Esophagus squamous epithelium (tissue), 5 donors: ENCODE measurements around the gene OCA2. TPM values are rescaled to one million over a fixed set of nuclear protein-coding genes. Genes with fewer than 3 reads are reported as not detected.

Experiments used
- DNase-seq: peaks from one replicate; lab custom pipeline; 2025; lab: John Stamatoyannopoulos, UW
- H3K27ac ChIP-seq, 4 donors: fragments of 200-600 bp; sonication (generic); one replicate each; pipeline ENCODE4 v1.5.1; 2016 to 2019; ENCODE audit warnings: mild to moderate bottlenecking in 1 of 4
- H3K27me3 ChIP-seq, 4 donors: fragments of 200-600 bp; sonication (generic); 1 replicate in 3 of 4; 2 replicates in 1 of 4; pipeline versions ENCODE4 v1.5.1 to v1.6.0; 2017 to 2021; ENCODE audit warnings: antibody characterized with exemption in 1 of 4
- H3K36me3 ChIP-seq, 3 donors: fragments of 200-600 bp; sonication (generic); one replicate each; pipeline ENCODE4 v1.5.1; 2016 to 2019
- H3K4me1 ChIP-seq, 3 donors: fragments of 200-600 bp; sonication (generic); one replicate each; pipeline ENCODE4 v1.5.1; 2017 to 2019
- H3K4me3 ChIP-seq, 4 donors: fragments of 200-600 bp; sonication (generic); 1 replicate in 3 of 4; 2 replicates in 1 of 4; pipeline ENCODE4 v1.5.1; 2016 to 2019; ENCODE audit warnings: mild to moderate bottlenecking in 2 of 4, moderate library complexity in 1 of 4
- H3K9me3 ChIP-seq, 3 donors: fragments of 200-600 bp; sonication (generic); one replicate each; pipeline ENCODE4 v1.5.1; 2016 to 2019
- POLR2A ChIP-seq, 4 donors: fragments of 450-650 bp; IDR thresholded peaks; one replicate each; pipeline ENCODE4 v1.6.1; 2017; ENCODE audit warnings: antibody characterized with exemption in 4 of 4, mild to moderate bottlenecking in 4 of 4, moderate library complexity in 3 of 4
- WGBS, 2 donors: methylation state at CpG; one replicate each; pipeline ENCODE4 v1.1.5; 2018; 5-methylcytosine and 5-hydroxymethylcytosine counted together
- intact Hi-C: fragments of 100-400 bp; cut with DNase I; formaldehyde crosslinking; loops from one replicate; pipeline ENCODE4 v1.15.0; 2022
- total RNA-seq, 4 donors: library from RNA; depleted of rRNA; stranded (reverse); fragments of >200 nt; gene quantifications; one replicate each; pipeline ENCODE4 v1.1.0, GENCODE V29; 2016
- TF ChIP-seq, protein P1 (sequence below), 6 experiments: fragments of 450-650 bp in 4 of 6; fragments of 200-600 bp in 2 of 6; sonication (generic) in 2 of 6; IDR thresholded peaks; one replicate each; pipeline ENCODE4 v1.5.1; 2016 to 2019; ENCODE audit warnings: antibody characterized with exemption in 6 of 6, mild to moderate bottlenecking in 4 of 6, moderate library complexity in 4 of 6
- donor health status: DM: yes; HTN: yes; CAD: no.

OCA2 gene
- total RNA-seq, 4 donors from 2014 or later: 1.7 to 5.5 (median 4.6) TPM

DNA sequence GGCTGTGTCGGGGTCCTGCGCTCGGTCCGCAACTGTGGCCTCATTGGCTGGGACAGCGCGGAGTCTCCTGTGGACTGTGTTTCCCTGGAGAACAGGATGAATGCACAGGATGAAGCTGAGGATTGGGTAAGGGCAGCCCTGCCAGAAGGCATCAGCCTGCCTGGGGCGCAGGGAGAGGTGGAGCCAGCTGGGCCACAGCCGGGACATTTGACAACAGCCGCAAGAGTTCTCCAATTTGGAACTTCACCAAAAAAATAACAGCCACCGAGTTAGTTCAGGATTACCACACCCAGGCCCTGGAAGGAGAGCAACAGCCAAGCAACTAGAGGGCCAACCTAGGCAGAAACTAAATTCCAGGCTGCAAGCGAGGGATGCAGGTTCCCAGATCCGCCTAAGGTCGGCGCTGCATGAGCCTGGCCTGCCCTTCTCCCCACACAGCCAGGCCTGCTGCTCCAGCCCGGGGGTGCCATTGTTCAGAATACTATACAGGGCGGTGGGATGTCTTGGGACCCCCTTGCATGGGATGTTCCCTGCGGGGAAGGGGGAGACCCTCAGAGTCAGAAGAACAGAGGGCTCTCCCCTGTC, 229.3 kb downstream of the OCA2 start:
- Histone ChIP-seq H3K4me1 (peaks cover 0 to 24% (median 0%) of the 10 kb centered on the region in 3 donors), H3K27ac (no peak overlapping the region), H3K36me3 (no peaks in the 10 kb centered on the region), H3K27me3 (no peaks in the 10 kb centered on the region), H3K9me3 (no peaks in the 10 kb centered on the region), H3K4me3 (no peak overlapping the region)
- intact Hi-C loops: no loop called here
- WGBS, 2 donors: 49 to 50% methylated on average over 7 to 8 of the region's 17 CpGs
- TF ChIP-seq POLR2A (IDR thresholded peaks at IDR 0.05): no peak
- TF ChIP-seq, protein P1, sequence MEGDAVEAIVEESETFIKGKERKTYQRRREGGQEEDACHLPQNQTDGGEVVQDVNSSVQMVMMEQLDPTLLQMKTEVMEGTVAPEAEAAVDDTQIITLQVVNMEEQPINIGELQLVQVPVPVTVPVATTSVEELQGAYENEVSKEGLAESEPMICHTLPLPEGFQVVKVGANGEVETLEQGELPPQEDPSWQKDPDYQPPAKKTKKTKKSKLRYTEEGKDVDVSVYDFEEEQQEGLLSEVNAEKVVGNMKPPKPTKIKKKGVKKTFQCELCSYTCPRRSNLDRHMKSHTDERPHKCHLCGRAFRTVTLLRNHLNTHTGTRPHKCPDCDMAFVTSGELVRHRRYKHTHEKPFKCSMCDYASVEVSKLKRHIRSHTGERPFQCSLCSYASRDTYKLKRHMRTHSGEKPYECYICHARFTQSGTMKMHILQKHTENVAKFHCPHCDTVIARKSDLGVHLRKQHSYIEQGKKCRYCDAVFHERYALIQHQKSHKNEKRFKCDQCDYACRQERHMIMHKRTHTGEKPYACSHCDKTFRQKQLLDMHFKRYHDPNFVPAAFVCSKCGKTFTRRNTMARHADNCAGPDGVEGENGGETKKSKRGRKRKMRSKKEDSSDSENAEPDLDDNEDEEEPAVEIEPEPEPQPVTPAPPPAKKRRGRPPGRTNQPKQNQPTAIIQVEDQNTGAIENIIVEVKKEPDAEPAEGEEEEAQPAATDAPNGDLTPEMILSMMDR (IDR thresholded peaks at IDR 0.05): peak in 1 of 6 experiments; percentile 36
- no peak for DNase-seq

DNA sequence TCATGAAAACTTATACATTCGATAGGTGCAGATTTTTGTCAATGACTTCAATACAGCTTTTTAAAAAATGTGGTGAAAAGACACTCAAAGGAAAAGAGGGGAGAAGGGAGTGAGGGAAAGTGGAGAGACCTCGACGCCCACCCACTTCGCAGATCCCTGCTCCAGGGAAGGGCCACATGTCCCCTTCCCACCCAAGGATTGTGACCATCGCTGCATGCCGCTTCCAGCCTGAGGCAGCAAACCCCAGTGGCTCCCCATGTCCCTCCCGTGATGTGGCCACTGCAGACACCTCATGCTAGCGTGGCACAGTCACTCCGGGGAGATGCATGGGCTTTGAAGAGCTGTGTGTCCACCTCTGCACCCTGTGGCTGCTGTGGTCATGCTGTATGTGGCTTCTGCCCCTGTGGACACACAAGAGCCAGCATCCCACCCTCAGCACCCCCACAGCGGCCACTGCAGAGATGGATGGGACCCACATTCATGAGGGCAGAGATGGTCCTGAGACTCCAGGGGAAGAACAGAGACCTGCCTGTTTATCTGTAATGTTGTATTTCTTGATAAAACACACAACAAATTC, 230.2 kb downstream of the OCA2 start:
- no peaks in the 10 kb centered on the region for H3K9me3 ChIP-seq
- 81 to 84% methylated on average over 5 to 9 of the region's 10 CpGs for WGBS, 2 donors
- no peak overlapping the region for H3K27ac ChIP-seq
- intact Hi-C loops: no loop called here
- TF ChIP-seq, protein P1 (IDR thresholded peaks at IDR 0.05): no peak
- TF ChIP-seq POLR2A (IDR thresholded peaks at IDR 0.05): no peak
- H3K27me3 ChIP-seq: no peaks in the 10 kb centered on the region
- H3K4me3 ChIP-seq: no peak overlapping the region
- no peaks in the 10 kb centered on the region for H3K36me3 ChIP-seq
- peaks cover 0 to 31% (median 0%) of the 10 kb centered on the region in 3 donors for H3K4me1 ChIP-seq
- DNase-seq: no peak

DNA sequence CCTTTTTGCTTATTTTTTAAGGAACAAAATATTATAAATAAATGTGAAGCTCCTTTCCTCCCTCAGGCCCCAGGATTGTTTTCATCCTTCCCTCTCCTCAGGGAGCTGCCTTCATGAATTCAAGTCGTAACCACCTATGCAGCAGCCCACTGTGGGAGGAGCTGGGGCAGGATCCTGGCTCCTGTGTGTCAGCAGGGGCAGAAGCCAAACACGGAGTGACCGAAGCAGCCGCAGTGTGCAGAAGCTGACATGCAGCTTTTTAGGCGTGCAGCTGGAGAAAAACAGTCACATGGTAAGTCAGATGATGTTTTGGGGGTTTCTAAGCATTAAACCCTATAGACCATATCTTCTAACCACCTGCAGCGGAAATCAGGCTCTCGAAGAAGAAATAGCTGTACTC, 231.3 kb downstream of the OCA2 start:
- no peaks in the 10 kb centered on the region for H3K27me3 ChIP-seq
- no peak for DNase-seq
- no peak overlapping the region for H3K4me3 ChIP-seq
- peaks cover 0 to 31% (median 0%) of the 10 kb centered on the region in 3 donors for H3K4me1 ChIP-seq
- 75 to 80% methylated on average over 6 of the region's 7 CpGs for WGBS, 2 donors
- no peaks in the 10 kb centered on the region for H3K36me3 ChIP-seq
- intact Hi-C loops: no loop called here
- TF ChIP-seq POLR2A (IDR thresholded peaks at IDR 0.05): no peak
- TF ChIP-seq, protein P1 (IDR thresholded peaks at IDR 0.05): no peak
- no peak overlapping the region for H3K27ac ChIP-seq
- no peaks in the 10 kb centered on the region for H3K9me3 ChIP-seq

DNA sequence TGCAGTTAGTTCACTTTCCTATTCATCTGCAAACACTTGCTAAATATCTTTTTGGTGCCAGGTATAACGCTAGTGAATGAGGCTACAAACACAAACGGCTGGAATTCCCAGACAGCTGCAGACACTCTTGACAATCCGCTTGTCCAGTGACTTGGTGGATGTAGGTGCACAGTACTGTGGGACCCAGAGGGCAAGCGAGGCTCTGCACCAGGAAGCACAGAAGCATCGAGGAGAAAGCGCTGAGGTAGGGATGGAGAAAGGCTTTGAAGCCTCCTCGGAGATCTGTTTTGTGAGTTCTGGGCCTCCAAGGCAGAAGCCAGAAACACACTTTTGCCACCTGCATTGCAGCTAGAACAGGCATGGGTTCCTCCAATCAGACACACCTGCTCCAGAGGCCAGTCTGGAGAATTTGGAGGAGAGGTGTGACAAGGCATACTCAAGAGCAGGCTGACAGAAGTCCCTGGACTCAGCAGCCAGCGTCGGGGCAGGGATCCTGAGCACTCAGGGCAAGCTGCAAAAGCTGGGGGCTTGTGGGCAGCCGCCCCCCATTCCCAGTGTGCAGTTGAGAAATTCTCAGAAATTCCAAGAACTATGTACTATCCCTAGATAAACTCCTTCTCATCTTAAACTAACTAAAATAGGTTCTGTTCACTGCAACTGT, 232.5 kb downstream of the OCA2 start:
- Histone ChIP-seq H3K27me3 (no peaks in the 10 kb centered on the region), H3K27ac (no peak overlapping the region), H3K36me3 (no peaks in the 10 kb centered on the region), H3K4me1 (peaks cover 0 to 31% (median 0%) of the 10 kb centered on the region in 3 donors), H3K4me3 (no peak overlapping the region), H3K9me3 (no peaks in the 10 kb centered on the region)
- TF ChIP-seq POLR2A (IDR thresholded peaks at IDR 0.05): no peak
- TF ChIP-seq, protein P1 (IDR thresholded peaks at IDR 0.05): no peak
- DNase-seq: no peak
- intact Hi-C loops: no loop called here
- WGBS, 2 donors: 83 to 89% methylated on average over 9 of the region's 10 CpGs

DNA sequence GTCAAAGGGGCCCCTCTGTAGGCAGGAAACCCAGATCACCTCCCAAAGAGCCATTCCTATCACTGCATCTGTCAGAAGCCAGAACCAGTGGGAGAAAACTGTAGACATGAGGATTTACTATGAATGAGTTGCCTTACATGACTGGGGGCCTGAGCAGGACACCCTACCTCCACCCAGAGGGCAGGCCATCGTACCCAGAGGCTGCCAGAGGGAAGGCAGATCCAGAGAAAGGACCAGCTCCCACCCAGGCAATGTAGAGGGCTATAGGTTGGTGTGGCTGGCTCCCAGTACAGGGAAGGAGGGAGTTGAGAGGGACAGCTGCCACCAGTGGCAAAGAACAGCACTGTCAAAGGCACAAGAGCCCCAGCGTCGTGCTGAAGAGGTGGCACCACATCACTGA, 233.2 kb downstream of the OCA2 start:
- intact Hi-C loops: no loop called here
- no peak for DNase-seq
- 75 to 95% methylated on average over 3 of the region's 3 CpGs for WGBS, 2 donors
- Histone ChIP-seq H3K27ac (no peak overlapping the region), H3K9me3 (no peaks in the 10 kb centered on the region), H3K27me3 (no peaks in the 10 kb centered on the region), H3K36me3 (no peaks in the 10 kb centered on the region), H3K4me1 (peaks cover 0 to 25% (median 0%) of the 10 kb centered on the region in 3 donors), H3K4me3 (no peak overlapping the region)
- no peak for TF ChIP-seq POLR2A (IDR thresholded peaks at IDR 0.05)
- TF ChIP-seq, protein P1 (IDR thresholded peaks at IDR 0.05): no peak
